NCI-H187 treated with DMSO at 0.1 percent for 48 hours (cell line): ENCODE measurements around the gene RBM17.
"Not testable (repeated sequence)": the region's sequence is repeated elsewhere in the genome, so short reads cannot be mapped to it uniquely, and the experiment has no call there.

ENCODE experiments used
- DNase-seq: peaks from one replicate; lab custom pipeline; 2025; lab: John Stamatoyannopoulos, UW

The RBM17 gene

GRCh38 chr10:6161921-6162320 lies 73.1 kb downstream of the RBM17 start:
- DNase-seq = no peak

DNA sequence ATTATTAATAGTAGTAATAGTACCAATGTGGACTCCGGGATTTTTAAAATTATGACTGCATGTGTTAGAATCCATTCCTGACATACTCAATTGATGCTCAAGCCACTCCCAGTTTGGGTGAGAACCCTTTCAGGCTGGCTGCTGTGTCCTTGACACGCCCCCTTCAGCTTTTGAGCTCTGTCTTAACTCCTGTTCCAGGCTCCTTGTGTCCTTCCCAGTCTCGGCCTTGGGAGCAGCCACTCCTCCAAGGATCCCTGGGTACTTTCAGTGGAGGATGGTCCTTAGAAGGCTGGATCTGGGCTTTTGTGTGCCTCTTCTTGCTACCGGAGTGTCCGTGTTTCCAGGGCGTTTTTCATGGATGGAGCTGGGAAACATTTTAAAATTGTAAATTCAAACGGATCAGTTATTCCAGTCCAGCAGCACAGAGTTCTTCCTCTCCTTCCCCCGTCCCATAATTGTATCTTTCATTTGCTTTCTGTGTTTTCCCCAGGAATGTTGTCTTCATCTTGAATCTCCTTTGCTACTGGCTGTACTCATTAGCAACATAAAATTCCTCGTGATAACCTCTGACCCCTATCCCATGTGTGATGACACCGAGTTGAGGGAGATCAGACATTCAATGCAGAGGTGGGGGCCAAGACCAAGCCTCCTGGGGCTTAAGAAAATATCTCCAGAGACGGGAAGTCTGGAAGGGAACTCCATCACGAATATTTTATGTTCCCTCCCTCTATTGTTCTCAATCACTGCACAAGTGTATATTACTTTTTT lies 73.9 kb downstream of the RBM17 start:
- no peak for DNase-seq

GRCh38 chr10:6163364-6164270 lies 74.8 kb downstream of the RBM17 start:
- DNase-seq = no peak

DNA sequence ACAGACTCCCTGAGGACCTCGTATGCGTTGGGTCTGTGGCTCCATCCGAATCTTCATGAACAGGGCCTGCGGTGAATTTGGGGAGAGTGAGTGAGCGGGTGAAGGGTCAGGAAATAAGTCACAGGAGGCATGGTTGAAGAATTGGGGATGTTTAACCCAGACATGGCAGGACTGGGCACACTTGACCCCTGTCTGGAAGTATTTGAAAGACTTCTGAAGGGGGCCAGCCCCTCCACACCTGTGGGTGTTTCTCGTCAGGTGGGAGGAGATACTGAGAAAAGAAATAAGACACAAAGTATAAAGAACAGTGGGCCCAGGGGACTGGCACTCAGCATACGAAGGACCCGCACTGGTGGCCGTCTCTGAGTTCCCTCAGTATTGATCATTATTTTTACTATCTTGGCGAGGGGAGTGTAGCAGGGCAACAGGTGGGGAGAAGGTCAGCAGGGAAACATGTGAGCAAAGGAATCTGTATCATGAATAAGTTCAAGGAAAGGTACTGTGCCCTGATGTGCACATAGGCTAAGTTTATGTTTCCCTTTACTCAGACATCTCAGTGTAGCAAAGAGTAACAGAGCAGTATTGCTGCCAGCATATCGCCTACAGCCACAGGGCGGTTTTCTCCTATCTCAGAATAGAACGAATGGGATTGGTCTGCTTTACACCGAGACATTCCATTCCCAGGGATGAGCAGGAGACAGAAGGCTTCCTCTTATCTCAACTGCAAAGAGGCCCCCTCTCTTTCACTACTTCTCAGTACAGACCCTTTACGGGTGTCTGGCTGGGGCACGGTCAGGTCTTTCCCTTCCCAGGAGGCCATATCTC lies 75.6 kb downstream of the RBM17 start:
- no peak for DNase-seq

DNA sequence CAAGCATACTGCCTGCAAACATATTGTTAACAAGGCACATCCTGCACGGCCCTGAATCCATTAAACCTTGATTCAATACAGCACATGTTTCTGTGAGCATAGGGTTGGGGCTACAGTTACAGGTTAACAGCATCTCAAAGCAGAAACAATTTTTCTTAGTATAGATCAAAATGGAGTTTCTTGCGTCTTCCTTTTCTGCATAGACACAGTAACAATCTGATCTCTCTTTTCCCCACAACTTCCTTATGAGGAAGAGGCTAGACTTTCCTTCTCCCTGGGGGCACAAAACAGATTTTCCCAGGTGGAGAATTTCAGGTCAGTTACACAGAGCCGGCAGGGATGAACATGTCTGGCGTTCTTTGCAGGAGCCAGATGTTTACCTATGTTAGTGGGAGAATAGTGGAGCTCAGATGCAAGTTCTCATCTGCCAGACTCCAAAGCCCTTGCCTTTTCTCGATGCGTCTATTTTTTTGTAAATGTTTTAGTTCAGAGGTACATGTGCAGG lies 76.4 kb downstream of the RBM17 start:
- DNase-seq = no peak

DNA sequence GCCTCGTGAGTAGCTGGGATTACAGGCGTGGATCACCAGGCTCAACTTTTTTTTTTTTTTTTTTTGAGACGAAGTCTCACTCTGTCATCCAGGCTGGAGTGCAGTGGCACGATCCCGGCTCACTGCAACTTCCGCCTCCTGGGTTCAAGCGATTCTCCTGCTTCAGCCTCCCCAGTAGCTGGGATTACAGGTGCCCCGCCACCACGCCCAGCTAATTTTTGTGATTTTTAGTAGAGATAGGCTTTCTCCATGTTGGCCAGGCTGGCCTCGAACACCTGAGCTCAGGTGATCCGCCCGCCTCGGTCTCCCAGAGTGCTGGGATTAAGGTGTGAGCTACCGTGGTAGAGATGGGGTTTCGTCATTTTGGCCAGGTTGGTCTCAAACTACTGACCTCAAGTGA lies 77.1 kb downstream of the RBM17 start:
- not testable (repeated sequence) for DNase-seq
